Measurements from ENCODE around the gene NYAP2.

The NYAP2 gene

DNA sequence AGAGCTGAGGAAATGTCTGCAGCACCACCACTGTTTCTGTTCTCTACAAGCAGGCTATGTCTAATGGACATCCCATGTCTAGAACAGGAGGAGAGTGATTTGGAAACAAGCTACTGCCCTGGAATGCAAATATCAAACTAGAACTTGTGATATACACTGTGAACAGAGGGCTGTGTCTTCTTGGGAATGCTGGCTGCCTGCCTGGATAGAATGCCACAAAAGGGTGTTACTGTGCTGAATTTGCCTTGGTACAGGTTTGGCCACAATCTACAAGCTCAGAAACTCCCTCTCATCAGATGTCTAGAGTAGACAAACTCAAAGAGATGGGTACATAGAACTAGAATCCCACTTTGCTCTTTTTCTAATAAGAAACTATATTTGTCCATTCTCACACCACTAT, 170.5 kb downstream of the NYAP2 start:
- TF ChIP-seq, protein P1, sequence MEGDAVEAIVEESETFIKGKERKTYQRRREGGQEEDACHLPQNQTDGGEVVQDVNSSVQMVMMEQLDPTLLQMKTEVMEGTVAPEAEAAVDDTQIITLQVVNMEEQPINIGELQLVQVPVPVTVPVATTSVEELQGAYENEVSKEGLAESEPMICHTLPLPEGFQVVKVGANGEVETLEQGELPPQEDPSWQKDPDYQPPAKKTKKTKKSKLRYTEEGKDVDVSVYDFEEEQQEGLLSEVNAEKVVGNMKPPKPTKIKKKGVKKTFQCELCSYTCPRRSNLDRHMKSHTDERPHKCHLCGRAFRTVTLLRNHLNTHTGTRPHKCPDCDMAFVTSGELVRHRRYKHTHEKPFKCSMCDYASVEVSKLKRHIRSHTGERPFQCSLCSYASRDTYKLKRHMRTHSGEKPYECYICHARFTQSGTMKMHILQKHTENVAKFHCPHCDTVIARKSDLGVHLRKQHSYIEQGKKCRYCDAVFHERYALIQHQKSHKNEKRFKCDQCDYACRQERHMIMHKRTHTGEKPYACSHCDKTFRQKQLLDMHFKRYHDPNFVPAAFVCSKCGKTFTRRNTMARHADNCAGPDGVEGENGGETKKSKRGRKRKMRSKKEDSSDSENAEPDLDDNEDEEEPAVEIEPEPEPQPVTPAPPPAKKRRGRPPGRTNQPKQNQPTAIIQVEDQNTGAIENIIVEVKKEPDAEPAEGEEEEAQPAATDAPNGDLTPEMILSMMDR (IDR thresholded peaks at IDR 0.05; ENCODE audit: extremely low read depth, missing control alignments) = no peak
- no peak for DNase-seq (ENCODE audit: low spot score)

GRCh38 chr2:225573603-225574002, 174.1 kb downstream of the NYAP2 start:
- TF ChIP-seq, protein P1 (IDR thresholded peaks at IDR 0.05; ENCODE audit: extremely low read depth, missing control alignments) = no peak

GRCh38 chr2:225574582-225575138, 175.2 kb downstream of the NYAP2 start:
- TF ChIP-seq, protein P1 (IDR thresholded peaks at IDR 0.05; ENCODE audit: extremely low read depth, missing control alignments) = no peak
- no peak for DNase-seq (ENCODE audit: low spot score)

More at GRCh38 chr2:225573603-225574002, 174.1 kb downstream of the NYAP2 start:
- DNase-seq (ENCODE audit: low spot score) = no peak

GRCh38 chr2:225581135-225581534, 181.6 kb downstream of the NYAP2 start:
- DNase-seq (ENCODE audit: low spot score) = no peak
- TF ChIP-seq, protein P1 (IDR thresholded peaks at IDR 0.05; ENCODE audit: extremely low read depth, missing control alignments) = no peak

DNA sequence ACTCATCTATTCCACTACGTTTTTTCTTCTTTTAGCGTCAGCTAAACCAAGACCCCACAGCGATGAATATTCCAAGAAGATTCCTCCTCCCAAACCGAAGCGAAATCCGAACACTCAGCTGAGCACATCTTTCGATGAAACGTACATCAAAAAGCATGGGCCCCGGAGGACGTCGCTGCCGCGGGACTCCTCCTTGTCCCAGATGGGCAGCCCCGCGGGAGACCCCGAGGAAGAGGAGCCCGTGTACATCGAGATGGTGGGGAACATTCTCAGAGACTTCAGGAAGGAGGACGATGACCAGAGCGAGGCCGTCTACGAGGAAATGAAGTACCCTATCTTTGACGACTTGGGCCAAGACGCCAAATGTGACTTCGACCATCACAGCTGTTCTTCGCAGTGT, 182.4 kb downstream of the NYAP2 start:
- DNase-seq (ENCODE audit: low spot score) = no peak
- TF ChIP-seq, protein P1 (IDR thresholded peaks at IDR 0.05; ENCODE audit: extremely low read depth, missing control alignments) = no peak

DNA sequence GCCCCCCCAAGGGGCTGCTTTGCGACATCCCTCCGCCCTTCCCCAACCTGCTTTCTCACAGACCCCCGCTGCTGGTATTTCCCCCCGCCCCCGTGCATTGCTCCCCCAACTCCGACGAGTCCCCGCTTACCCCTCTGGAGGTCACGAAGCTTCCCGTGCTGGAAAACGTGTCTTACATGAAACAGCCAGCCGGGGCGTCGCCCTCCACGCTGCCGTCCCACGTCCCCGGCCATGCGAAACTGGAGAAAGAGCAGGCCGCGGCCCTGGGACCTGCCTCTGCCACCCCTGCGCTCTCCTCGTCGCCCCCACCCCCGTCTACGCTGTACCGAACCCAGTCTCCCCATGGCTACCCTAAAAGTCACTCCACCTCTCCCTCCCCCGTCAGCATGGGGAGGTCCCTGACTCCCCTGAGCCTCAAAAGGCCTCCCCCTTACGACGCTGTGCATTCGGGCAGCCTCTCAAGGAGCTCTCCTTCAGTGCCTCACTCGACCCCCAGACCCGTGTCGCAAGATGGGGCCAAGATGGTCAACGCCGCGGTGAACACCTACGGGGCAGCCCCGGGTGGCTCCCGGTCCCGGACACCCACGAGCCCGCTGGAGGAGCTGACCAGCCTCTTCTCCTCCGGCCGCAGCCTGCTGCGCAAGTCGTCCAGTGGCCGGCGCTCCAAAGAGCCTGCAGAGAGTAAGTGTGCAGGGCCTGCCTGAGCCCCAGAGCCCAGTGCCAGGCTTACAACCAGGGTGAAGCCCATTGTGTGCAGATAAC, 183.0 kb downstream of the NYAP2 start:
- no peak for DNase-seq (ENCODE audit: low spot score)

GRCh38 chr2:225584796-225585195, 185.3 kb downstream of the NYAP2 start:
- no peak for DNase-seq (ENCODE audit: low spot score)

More for the DNA sequence above, 183.0 kb downstream of the NYAP2 start:
- TF ChIP-seq, protein P1 (IDR thresholded peaks at IDR 0.05; ENCODE audit: extremely low read depth, missing control alignments) = no peak

More at GRCh38 chr2:225584796-225585195, 185.3 kb downstream of the NYAP2 start:
- TF ChIP-seq, protein P1 (IDR thresholded peaks at IDR 0.05; ENCODE audit: extremely low read depth, missing control alignments) = no peak

All from GM20000 (cell line).